H7 (cell line): ENCODE results near the gene CNTRL. TPM values are rescaled to one million over a fixed set of nuclear protein-coding genes. Genes with fewer than 3 reads are reported as not detected.
"Not testable (repeated sequence)": the region's sequence is repeated elsewhere in the genome, so short reads cannot be mapped to it uniquely, and the experiment has no call there.

Experiments used
- DNase-seq: peaks from one replicate; pipeline ENCODE4 v3.0.0; 2012
- H3K27me3 ChIP-seq: 2 replicates; pipeline ENCODE4 v1.6.0; 2011; ENCODE audit warnings: mild to moderate bottlenecking, low read length; ENCODE audit not compliant: control insufficient read depth, insufficient read depth
- H3K36me3 ChIP-seq: replicated peaks from 2 replicates; pipeline ENCODE4 v1.5.1; 2011; ENCODE audit warnings: low read length; ENCODE audit not compliant: control insufficient read depth, insufficient read depth
- H3K4me3 ChIP-seq: 2 replicates; pipeline ENCODE4 v1.5.1; 2011; ENCODE audit warnings: low read depth, mild to moderate bottlenecking, control low read depth, low read length, moderate library complexity; ENCODE audit not compliant: insufficient read depth
- total RNA-seq: library from RNA; depleted of rRNA; stranded (reverse); fragments of >200 nt; shearing (Covaris generic); gene quantifications from 2 replicates; pipeline ENCODE4 v1.2.3, GENCODE V29; 2014

The CNTRL gene
- total RNA-seq, 1 experiment from 2014 or later: 9.3 TPM

DNA sequence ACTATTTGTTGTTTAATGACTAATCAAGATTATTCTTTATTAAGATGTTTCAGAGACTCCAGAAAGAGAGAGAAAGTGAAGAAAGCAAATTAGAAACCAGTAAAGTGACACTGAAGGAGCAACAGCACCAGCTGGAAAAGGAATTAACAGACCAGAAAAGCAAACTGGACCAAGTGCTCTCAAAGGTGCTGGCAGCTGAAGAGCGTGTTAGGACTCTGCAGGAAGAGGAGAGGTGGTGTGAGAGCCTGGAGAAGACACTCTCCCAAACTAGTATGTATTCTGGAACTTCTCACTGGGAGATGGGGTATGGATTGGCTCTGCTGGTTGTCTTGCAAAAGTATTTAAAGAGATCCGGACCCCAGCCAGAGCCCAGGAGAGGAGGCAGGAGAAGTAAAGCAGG, 93.3 kb downstream of the CNTRL start:
- peaks cover 3% of the 10 kb centered on the region for H3K36me3 ChIP-seq
- no peaks in the 10 kb centered on the region for H3K27me3 ChIP-seq
- DNase-seq: no peak
- no peak overlapping the region for H3K4me3 ChIP-seq

DNA sequence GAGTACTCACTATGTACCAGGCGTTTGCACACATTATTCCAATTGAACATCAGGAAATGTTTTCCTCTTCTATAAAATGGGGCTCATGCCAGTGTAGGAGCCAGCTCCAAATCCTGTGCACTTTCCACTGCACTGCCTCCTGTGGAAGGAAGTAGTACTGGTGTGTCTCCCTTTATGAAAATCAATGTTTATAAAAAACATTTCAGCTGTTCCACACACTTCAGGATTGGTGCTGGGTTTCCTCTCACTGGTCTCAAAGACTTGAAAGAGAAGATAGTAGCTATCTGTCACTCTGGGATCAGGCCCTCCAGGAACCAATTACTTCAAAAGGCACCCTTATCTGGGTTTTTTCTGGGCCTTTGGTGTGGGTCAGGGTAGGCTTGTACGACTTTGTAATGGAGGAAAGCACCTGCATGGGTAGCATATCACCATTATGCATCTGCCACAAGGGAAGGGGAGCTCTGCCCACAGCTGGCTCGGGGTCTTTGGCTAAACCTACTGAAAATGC, 94.4 kb downstream of the CNTRL start:
- peaks cover 3% of the 10 kb centered on the region for H3K36me3 ChIP-seq
- H3K27me3 ChIP-seq: no peaks in the 10 kb centered on the region
- H3K4me3 ChIP-seq: no peak overlapping the region
- DNase-seq: no peak

GRCh38 chr9:121171236-121171635, 96.5 kb downstream of the CNTRL start:
- no peak for DNase-seq
- Histone ChIP-seq H3K36me3 (peaks cover 3% of the 10 kb centered on the region), H3K4me3 (no peak overlapping the region), H3K27me3 (no peaks in the 10 kb centered on the region)

GRCh38 chr9:121172726-121173487, 98.2 kb downstream of the CNTRL start:
- H3K4me3 ChIP-seq: no peak overlapping the region
- DNase-seq: no peak
- peaks cover 3% of the 10 kb centered on the region for H3K36me3 ChIP-seq
- no peaks in the 10 kb centered on the region for H3K27me3 ChIP-seq

- Histone ChIP-seq H3K36me3 (peaks cover 2% of the 10 kb centered on the region; the same call in 1 of the 2 replicates), H3K4me3 (no peak overlapping the region), H3K27me3 (no peaks in the 10 kb centered on the region)
- DNase-seq: no peak
Observed at GRCh38 chr9:121173501-121173900, 98.7 kb downstream of the CNTRL start.

DNA sequence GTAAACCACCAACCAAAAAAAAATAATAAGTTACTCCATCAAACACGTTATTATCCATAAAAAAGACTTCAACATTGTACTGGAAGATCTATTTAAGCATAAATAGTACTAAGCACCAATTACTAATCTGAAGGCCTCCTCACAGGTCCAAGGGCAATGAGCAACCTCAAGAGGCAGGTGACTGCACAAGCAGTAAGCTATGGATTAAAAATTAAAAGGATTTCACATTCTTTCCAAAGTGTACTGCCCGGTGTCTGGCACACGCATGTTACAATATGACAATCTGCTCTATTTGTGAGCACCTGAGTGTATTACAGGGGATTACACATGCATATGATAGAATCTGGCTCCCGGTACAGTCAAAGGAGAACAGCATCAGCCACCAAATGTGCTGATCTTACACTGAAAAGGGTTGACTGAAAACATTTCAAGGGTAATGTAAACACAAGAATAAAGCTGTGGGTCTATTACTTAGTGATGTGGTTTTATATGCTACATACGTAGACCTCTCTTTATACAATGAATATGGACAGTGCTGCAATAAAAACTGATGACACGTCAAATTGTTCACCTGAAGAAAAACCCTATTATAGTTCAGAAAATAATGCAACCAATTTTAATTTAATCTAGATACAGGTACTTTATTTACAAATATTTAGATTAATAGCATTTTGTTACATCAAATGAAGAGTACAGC, 104.1 kb downstream of the CNTRL start:
- no peaks in the 10 kb centered on the region for H3K27me3 ChIP-seq
- H3K36me3 ChIP-seq: no peaks in the 10 kb centered on the region; the same call in 1 of the 2 replicates
- H3K4me3 ChIP-seq: no peak overlapping the region
- DNase-seq: no peak

DNA sequence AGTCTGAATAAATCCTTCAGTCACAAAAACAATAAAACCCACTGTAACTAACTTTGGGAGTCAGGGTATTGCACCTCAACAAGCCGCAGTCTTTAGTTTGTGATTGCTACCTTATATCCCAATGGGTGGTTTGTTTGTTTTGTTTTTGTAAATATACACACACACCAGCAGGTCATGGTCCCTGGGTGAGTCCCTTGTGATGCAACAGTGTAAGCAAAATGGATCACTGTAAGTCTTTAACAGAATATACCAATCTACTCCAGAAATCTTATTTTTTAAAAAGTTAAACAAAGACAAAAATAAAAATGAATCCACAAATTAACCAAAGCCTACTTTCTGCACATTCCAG, 104.6 kb downstream of the CNTRL start:
- H3K27me3 ChIP-seq, H3K4me3 ChIP-seq, DNase-seq, H3K36me3 ChIP-seq: not testable (repeated sequence)

DNA sequence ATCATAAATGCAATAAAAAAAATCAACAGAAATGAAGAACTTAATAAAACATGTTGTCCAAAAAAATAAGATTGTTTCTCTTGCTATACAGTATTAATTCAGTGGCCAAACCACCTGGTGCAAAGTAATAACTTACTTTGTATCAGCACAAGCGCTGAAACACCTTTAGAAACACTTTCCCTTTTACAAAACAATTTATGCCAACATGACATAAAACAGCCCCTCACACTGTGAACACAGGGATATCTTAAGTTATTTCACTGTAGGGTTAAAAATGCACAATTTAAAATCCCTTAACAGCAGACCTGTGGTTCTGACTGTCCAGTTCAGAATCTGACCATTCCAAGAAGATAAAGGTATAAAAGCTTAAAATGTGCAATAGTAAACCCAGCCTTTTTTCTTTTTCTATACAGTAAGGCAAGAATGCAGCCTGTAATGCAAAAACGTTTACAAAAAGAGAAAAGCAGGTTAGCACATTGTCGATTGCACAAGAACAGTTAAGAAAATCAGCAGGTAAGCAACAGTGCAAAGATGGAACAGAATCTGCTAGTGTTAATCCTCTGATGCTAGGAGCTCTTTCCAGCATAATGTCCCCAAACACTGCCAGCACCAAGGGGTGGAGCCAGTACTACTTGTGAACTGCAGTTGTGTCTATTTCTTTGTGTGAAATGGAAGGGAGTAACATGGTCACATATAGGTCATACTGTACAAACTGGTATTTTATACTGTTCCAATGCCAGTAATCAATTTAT, 105.4 kb downstream of the CNTRL start:
- no peak for DNase-seq
- Histone ChIP-seq H3K4me3 (no peak overlapping the region), H3K36me3 (no peaks in the 10 kb centered on the region; the same call in 1 of the 2 replicates), H3K27me3 (no peaks in the 10 kb centered on the region)

GRCh38 chr9:121182101-121182836, 107.5 kb downstream of the CNTRL start:
- no peaks in the 10 kb centered on the region for H3K27me3 ChIP-seq
- no peaks in the 10 kb centered on the region; the same call in none of the 2 replicates for H3K36me3 ChIP-seq
- H3K4me3 ChIP-seq: no peak overlapping the region
- DNase-seq: no peak

DNA sequence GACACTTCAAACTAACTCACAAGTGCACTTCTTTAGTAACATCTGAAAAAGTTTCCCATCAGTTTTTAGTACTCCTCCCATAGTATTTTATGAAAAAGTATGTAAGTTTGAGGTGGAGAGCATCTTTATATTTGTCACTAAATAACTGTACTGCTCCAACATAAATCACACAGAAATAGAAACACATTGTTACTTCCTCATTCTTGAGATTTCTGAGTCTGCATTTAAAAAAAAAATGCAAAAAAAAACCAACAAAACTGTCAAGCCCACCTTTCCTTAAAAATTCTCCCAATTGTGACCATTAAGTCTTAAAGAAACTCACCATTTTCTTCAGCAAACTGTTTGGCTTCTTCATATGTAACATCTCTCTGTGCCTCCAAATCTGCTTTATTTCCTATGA, 108.2 kb downstream of the CNTRL start:
- H3K27me3 ChIP-seq: no peaks in the 10 kb centered on the region
- no peaks in the 10 kb centered on the region; the same call in none of the 2 replicates for H3K36me3 ChIP-seq
- DNase-seq: no peak
- H3K4me3 ChIP-seq: no peak overlapping the region

GRCh38 chr9:121183666-121184423, 109.1 kb downstream of the CNTRL start:
- Histone ChIP-seq H3K36me3 (no peaks in the 10 kb centered on the region; the same call in none of the 2 replicates), H3K4me3 (no peak overlapping the region), H3K27me3 (no peaks in the 10 kb centered on the region)
- no peak for DNase-seq

DNA sequence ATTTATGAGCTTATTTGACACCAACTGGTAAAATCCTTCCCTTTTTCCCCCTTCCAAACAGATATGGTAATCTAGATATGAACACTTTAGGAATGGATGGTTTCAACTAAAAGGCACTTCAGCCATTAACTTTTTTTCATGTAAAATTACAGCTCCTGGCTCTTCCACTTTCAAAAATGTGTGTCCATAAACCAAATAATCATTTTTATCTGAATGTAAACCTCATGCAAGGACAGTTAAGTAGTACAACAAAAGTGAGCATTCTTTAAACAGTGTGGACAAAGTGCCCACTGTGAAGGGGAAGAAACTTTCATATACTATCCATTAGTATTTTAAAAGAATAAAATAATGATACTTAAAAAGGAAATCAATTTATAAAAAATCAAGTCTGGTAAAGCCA, 109.7 kb downstream of the CNTRL start:
- Histone ChIP-seq H3K27me3 (no peaks in the 10 kb centered on the region), H3K36me3 (no peaks in the 10 kb centered on the region; the same call in none of the 2 replicates), H3K4me3 (no peak overlapping the region)
- no peak for DNase-seq

DNA sequence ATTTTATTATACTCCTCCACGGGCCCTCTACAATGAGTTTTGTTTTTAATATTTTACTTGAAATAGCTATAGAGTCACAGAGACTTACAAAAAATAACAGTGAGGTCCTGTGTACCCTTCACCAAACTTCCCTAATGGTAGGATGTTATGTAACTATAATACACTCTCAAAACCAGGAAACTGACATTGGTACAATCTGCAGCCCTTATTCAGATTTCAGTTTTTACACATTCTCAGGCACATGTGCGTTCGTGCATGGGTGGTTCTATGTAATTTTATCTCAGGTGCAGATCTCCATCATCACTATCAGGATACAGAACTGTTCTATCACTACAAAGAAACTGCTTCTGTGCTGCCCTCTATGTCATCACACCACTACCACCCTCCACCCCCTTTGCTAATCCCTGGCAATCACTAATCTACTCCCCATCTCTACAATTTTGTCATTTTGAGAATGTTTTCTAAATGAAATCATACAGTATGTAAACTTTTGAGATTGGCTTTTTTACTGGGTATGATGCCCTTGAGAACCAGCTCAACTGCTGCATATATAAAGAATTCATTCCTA, 110.5 kb downstream of the CNTRL start:
- H3K36me3 ChIP-seq: no peaks in the 10 kb centered on the region; the same call in none of the 2 replicates
- H3K4me3 ChIP-seq: no peak overlapping the region
- DNase-seq: no peak
- no peaks in the 10 kb centered on the region for H3K27me3 ChIP-seq
